Measurements from ENCODE around the gene BTLA. TPM values are rescaled to one million over a fixed set of nuclear protein-coding genes. Genes with fewer than 3 reads are reported as not detected.
A peak's percentile ranks its signal among the peaks of the same experiment; 100 is the strongest.

BTLA gene
- total RNA-seq, 2 donors from 2014 or later, result not detected

- Histone ChIP-seq H3K9ac (ENCODE audit: extremely low read depth, low read length, poor library complexity, severe bottlenecking) (no peak overlapping the region), H3K36me3 (ENCODE audit: control insufficient read depth, insufficient read depth, low read length) (no peaks in the 10 kb centered on the region), H3K4me3 (ENCODE audit: low read length) (peak overlapping the region; percentile 58), H3K9me3 (ENCODE audit: control insufficient read depth, low read length) (peaks cover 8% of the 10 kb centered on the region), H3K27me3 (ENCODE audit: control insufficient read depth, insufficient read depth, low read length, poor library complexity, severe bottlenecking) (no peaks in the 10 kb centered on the region), H3K27ac (ENCODE audit: low read depth, low read length) (no peak overlapping the region), H3K4me1 (ENCODE audit: control insufficient read depth, insufficient read depth, low read length) (peaks cover 15% of the 10 kb centered on the region)
- Mint-ChIP-seq H3K4me3 (no peak overlapping the region), H3K27me3 (ENCODE audit: insufficient read depth) (no peaks in the 10 kb centered on the region), H3K36me3 (ENCODE audit: low read depth) (peaks cover 9% of the 10 kb centered on the region), H3K4me1 (peaks cover 19% of the 10 kb centered on the region), H3K9me3 (peaks cover 11% of the 10 kb centered on the region), H3K27ac (no peak overlapping the region)
- 93% methylated on average over 1 of the region's 2 CpGs; no CpG with 5 or more reads in 1 of the 2 experiments for WGBS, 2 experiments (ENCODE audit: insufficient coverage in 1 of 2, insufficient read length in 1 of 2)
- no peak for DNase-seq
- no peak for TF ChIP-seq CTCF (conservative IDR thresholded peaks at IDR 0.05)
These were observed 53.4 kb downstream of the BTLA start for GRCh38 chr3:112445839-112446238.

GRCh38 chr3:112437146-112438022 is 61.9 kb downstream of the BTLA start:
- Histone ChIP-seq H3K4me3 (ENCODE audit: low read length) (no peak overlapping the region), H3K36me3 (ENCODE audit: control insufficient read depth, insufficient read depth, low read length) (no peaks in the 10 kb centered on the region), H3K4me1 (ENCODE audit: control insufficient read depth, insufficient read depth, low read length) (no peaks in the 10 kb centered on the region), H3K27ac (ENCODE audit: low read depth, low read length) (no peak overlapping the region), H3K9ac (ENCODE audit: extremely low read depth, low read length, poor library complexity, severe bottlenecking) (no peak overlapping the region), H3K27me3 (ENCODE audit: control insufficient read depth, insufficient read depth, low read length, poor library complexity, severe bottlenecking) (no peaks in the 10 kb centered on the region), H3K9me3 (ENCODE audit: control insufficient read depth, low read length) (peaks cover 52% of the 10 kb centered on the region)
- Mint-ChIP-seq H3K9me3 (peaks cover 67% of the 10 kb centered on the region), H3K4me1 (no peaks in the 10 kb centered on the region), H3K36me3 (ENCODE audit: low read depth) (peaks cover 71% of the 10 kb centered on the region), H3K4me3 (no peak overlapping the region), H3K27ac (no peak overlapping the region), H3K27me3 (ENCODE audit: insufficient read depth) (no peaks in the 10 kb centered on the region)
- DNase-seq, result peak; percentile 59
- TF ChIP-seq CTCF (conservative IDR thresholded peaks at IDR 0.05), result peak; percentile 71
- 95 to 98% methylated on average over 5 to 6 of the region's 6 CpGs for WGBS, 2 experiments (ENCODE audit: insufficient coverage in 1 of 2, insufficient read length in 1 of 2)

GRCh38 chr3:112429960-112430359 is 69.3 kb downstream of the BTLA start:
- 92 to 100% methylated on average over 1 to 3 of the region's 3 CpGs for WGBS, 2 experiments (ENCODE audit: insufficient coverage in 1 of 2, insufficient read length in 1 of 2)
- peaks cover 9% of the 10 kb centered on the region for H3K4me1 Mint-ChIP-seq
- Histone ChIP-seq H3K36me3 (ENCODE audit: control insufficient read depth, insufficient read depth, low read length) (no peaks in the 10 kb centered on the region), H3K9ac (ENCODE audit: extremely low read depth, low read length, poor library complexity, severe bottlenecking) (no peak overlapping the region), H3K27ac (ENCODE audit: low read depth, low read length) (no peak overlapping the region), H3K9me3 (ENCODE audit: control insufficient read depth, low read length) (peaks cover 14% of the 10 kb centered on the region), H3K27me3 (ENCODE audit: control insufficient read depth, insufficient read depth, low read length, poor library complexity, severe bottlenecking) (no peaks in the 10 kb centered on the region), H3K4me1 (ENCODE audit: control insufficient read depth, insufficient read depth, low read length) (peaks cover 2% of the 10 kb centered on the region), H3K4me3 (ENCODE audit: low read length) (no peak overlapping the region)
- no peak for DNase-seq
- H3K36me3 Mint-ChIP-seq (ENCODE audit: low read depth), result peaks cover 54% of the 10 kb centered on the region
- H3K4me3 Mint-ChIP-seq, result no peak overlapping the region
- H3K27ac Mint-ChIP-seq, result no peak overlapping the region
- peaks cover 33% of the 10 kb centered on the region for H3K9me3 Mint-ChIP-seq
- TF ChIP-seq CTCF (conservative IDR thresholded peaks at IDR 0.05), result no peak
- no peaks in the 10 kb centered on the region for H3K27me3 Mint-ChIP-seq (ENCODE audit: insufficient read depth)

Data from endodermal cell (in vitro differentiated cells).